Activated CD4-positive, alpha-beta memory T cell treated with anti-CD3 and anti-CD28 coated beads for 36 hours (primary cell): ENCODE data around the gene ZSCAN21. TPM values are rescaled to one million over a fixed set of nuclear protein-coding genes. Genes with fewer than 3 reads are reported as not detected.

Source experiments
- CTCF ChIA-PET: fragments of 350-600 bp; sonication (Branson Sonifier 250); formaldehyde crosslinking; loops from one replicate; lab custom pipeline; 2021; ENCODE audit warnings: antibody characterized with exemption, inconsistent platforms; lab: Charles Lee
- POLR2A ChIA-PET: fragments of 350-600 bp; sonication (Branson Sonifier 250); formaldehyde crosslinking; loops from one replicate; lab custom pipeline; 2021; ENCODE audit warnings: antibody characterized with exemption; lab: Charles Lee
- DNase-seq: peaks from one replicate; pipeline ENCODE4 v3.0.0-alpha.2; 2020
- H3K27ac Mint-ChIP-seq: one replicate; pipeline ENCODE4 v1.8.0; 2021; ENCODE audit warnings: mixed read lengths
- H3K27me3 Mint-ChIP-seq: one replicate; pipeline ENCODE4 v1.8.0; 2021; ENCODE audit warnings: mixed read lengths
- H3K36me3 Mint-ChIP-seq: one replicate; pipeline ENCODE4 v1.8.0; 2021; ENCODE audit warnings: mixed read lengths
- H3K4me1 Mint-ChIP-seq: one replicate; pipeline ENCODE4 v1.8.0; 2021; ENCODE audit warnings: low read depth, mixed read lengths
- H3K4me3 Mint-ChIP-seq: one replicate; pipeline ENCODE4 v1.8.0; 2021; ENCODE audit warnings: mild to moderate bottlenecking, mixed read lengths
- H3K9me3 Mint-ChIP-seq: one replicate; pipeline ENCODE4 v1.8.0; 2021; ENCODE audit warnings: mixed read lengths
- intact Hi-C: fragments of 100-400 bp; cut with micrococcal nuclease; formaldehyde crosslinking; loops from one replicate; pipeline ENCODE4 v1.15.1; 2023
- total RNA-seq, 2 experiments: library from RNA; stranded (reverse); gene quantifications; one replicate each; pipeline ENCODE4 v1.2.3, GENCODE V29; 2021

ZSCAN21 gene
- total RNA-seq, 2 experiments from 2014 or later = 6.2 TPM

DNA sequence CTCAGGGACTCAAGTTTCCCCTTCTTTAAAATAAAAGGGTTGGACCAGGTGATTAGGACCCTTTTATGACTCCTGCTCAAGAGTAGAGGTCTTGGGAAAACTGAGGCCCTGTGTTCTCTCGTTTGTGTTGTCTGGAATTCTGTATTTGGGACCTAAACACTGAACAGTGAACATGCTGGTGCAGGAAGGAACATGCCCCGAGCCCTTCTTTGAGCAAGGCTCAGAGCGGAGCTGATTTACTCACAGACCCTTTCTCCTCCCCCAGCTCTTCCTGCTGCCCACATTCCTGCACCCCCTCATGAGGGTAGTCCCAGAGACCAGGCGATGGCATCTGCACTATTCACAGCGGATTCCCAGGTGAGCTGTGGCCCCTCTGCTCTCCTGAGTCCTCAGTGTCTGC lies 20.0 kb upstream of the ZSCAN21 start:
- peaks cover 44% of the 10 kb centered on the region for H3K36me3 Mint-ChIP-seq
- H3K4me3 Mint-ChIP-seq = no peak overlapping the region
- intact Hi-C loops = loop anchor here (10.0 kb wide), 1 partner anchor 525 kb away; the partner anchor contains the start of genes ZKSCAN5 and ZNF394
- no peak for DNase-seq
- H3K27ac Mint-ChIP-seq = no peak overlapping the region
- ChIA-PET POLR2A (no interaction called here), CTCF (interaction anchor here (0.6 kb wide), 1 partner anchor 378 kb away, joined by 3 read pairs; no protein-coding TSS in a partner anchor)
- H3K27me3 Mint-ChIP-seq = no peaks in the 10 kb centered on the region
- no peaks in the 10 kb centered on the region for H3K9me3 Mint-ChIP-seq
- H3K4me1 Mint-ChIP-seq = peaks cover 11% of the 10 kb centered on the region

DNA sequence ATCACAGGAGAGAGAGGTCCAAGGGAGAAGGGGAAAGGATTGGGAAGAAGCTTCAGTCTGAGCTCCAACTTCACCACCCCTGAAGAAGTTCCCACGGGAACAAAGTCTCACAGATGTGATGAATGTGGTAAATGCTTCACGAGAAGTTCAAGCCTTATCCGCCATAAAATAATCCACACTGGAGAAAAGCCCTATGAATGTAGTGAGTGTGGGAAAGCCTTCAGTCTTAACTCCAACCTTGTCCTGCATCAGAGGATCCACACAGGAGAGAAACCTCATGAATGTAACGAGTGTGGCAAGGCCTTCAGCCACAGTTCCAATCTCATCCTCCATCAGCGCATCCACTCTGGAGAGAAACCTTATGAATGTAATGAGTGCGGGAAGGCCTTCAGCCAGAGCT lies 16.0 kb upstream of the ZSCAN21 start:
- Mint-ChIP-seq H3K4me3 (no peak overlapping the region), H3K36me3 (peaks cover 46% of the 10 kb centered on the region), H3K9me3 (no peaks in the 10 kb centered on the region), H3K4me1 (no peaks in the 10 kb centered on the region), H3K27ac (no peak overlapping the region), H3K27me3 (no peaks in the 10 kb centered on the region)
- CTCF ChIA-PET = no interaction called here
- DNase-seq = no peak
- intact Hi-C loops = no loop called here
- POLR2A ChIA-PET = no interaction called here

DNA sequence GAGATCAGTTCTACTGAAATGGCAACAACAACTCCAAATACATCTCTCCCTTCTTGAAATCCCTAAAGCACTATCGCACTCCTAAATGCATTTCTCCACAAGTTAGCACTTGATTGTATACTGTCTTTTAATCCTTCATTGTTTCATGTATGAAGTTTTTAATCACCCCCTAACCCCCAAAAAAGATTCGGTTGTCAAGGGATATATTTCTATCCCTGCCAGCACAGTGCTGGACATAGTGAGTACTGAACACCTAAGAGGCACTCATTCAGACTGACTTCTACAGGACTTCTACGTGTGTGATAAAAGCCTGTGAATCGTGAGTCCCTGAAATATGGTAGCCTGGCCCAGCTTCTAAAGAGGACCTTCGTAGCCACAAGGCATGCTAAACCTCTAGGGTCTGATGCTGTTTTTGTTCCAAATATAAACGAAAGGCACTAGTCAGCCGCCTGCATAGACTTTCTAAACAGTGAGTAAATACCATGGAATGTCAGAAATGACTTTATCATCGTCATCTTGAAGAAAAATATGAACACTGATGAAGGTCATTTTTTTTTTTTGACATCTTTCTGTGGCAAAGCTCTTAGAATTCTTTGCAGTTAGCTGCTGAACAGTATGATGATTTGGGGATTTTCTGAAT lies 14.6 kb upstream of the ZSCAN21 start:
- H3K4me3 Mint-ChIP-seq = no peak overlapping the region
- no peak for DNase-seq
- no peaks in the 10 kb centered on the region for H3K27me3 Mint-ChIP-seq
- CTCF ChIA-PET = interaction anchor here (1.0 to 1.6 kb wide), 2 partner anchors 30 to 122 kb away, joined by 3 to 5 read pairs; no protein-coding TSS in a partner anchor
- no peaks in the 10 kb centered on the region for H3K4me1 Mint-ChIP-seq
- no peak overlapping the region for H3K27ac Mint-ChIP-seq
- intact Hi-C loops = no loop called here
- H3K36me3 Mint-ChIP-seq = peaks cover 42% of the 10 kb centered on the region
- POLR2A ChIA-PET = interaction anchor here (1.0 kb wide), 1 partner anchor 116 kb away, joined by 3 read pairs; no protein-coding TSS in a partner anchor
- no peaks in the 10 kb centered on the region for H3K9me3 Mint-ChIP-seq

DNA sequence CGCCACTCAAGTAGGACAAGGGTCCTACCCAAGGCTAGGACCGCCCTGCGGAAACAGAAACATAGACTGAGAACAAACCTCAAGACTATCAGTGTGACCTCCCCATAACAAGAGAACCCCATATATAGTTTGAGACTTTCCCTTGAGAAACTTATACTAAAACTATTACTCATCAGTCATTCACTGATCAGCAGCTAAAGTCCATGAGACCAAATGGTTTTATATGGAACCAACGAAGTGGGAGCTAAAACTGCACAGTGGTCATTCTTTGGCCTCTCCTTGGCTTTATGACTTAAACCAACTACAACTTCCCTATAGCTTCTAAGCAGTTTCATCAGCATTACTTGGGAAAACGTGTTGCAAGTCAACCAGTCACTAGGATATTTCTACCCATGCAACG lies 13.7 kb upstream of the ZSCAN21 start:
- Mint-ChIP-seq H3K36me3 (peaks cover 39% of the 10 kb centered on the region), H3K9me3 (no peaks in the 10 kb centered on the region)
- POLR2A ChIA-PET = interaction anchor here (1.0 kb wide), 1 partner anchor 117 kb away, joined by 3 read pairs; no protein-coding TSS in a partner anchor

DNA sequence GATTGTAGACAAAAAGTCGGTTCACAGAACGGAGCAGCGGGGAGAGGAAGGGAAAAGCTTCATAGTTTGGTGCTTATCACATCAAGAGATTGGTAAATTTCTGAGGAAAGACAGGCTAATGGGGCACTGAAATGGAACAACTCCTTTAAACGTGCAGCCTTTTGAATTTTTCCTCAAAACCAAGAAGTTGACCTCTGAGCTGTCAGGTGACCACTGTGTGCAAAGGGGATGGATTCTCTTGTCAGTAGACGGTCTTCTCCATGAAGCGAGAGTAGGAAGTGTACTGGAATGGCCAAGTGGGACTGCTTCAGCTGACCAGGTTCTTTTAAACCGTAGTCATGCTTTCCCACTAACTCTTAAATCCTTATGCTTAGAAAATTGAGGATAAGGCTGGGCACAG lies 11.2 kb upstream of the ZSCAN21 start:
- Mint-ChIP-seq H3K4me3 (no peak overlapping the region), H3K4me1 (peaks cover 6% of the 10 kb centered on the region), H3K27ac (no peak overlapping the region), H3K9me3 (no peaks in the 10 kb centered on the region), H3K36me3 (peaks cover 28% of the 10 kb centered on the region), H3K27me3 (no peaks in the 10 kb centered on the region)
- intact Hi-C loops = no loop called here
- ChIA-PET CTCF (interaction anchor here (1.5 kb wide), 1 partner anchor 17 kb away, joined by 3 read pairs; no protein-coding TSS in a partner anchor), POLR2A (no interaction called here)
- no peak for DNase-seq

More for the DNA sequence above, 13.7 kb upstream of the ZSCAN21 start:
- DNase-seq = no peak
- peaks cover 3% of the 10 kb centered on the region for H3K4me1 Mint-ChIP-seq
- H3K4me3 Mint-ChIP-seq = no peak overlapping the region
- CTCF ChIA-PET = interaction anchor here (1.0 to 1.6 kb wide), 2 partner anchors 31 to 123 kb away, joined by 3 to 5 read pairs; no protein-coding TSS in a partner anchor
- no peak overlapping the region for H3K27ac Mint-ChIP-seq
- no peaks in the 10 kb centered on the region for H3K27me3 Mint-ChIP-seq
- intact Hi-C loops = no loop called here

DNA sequence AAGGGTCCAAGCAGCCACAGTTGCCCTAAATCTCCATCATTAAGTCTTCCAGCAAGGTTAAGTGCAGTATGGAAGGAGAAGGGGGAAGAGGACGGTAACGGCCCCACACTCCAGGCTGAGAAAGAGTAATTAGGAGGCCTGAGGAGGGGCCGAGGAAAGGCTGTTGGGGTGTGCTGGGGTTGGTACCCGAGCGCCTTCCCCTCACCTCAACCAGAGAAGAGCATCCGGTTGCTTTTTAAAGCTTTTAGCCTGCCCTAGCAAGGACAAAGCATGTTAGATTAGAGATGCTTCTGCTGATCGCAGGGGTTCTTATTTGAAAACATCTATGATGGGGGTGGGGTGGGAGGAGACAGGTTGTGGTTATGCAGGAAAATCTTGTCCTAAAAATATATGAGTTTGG lies 9.0 kb upstream of the ZSCAN21 start:
- intact Hi-C loops = no loop called here
- Mint-ChIP-seq H3K27me3 (no peaks in the 10 kb centered on the region), H3K36me3 (peaks cover 14% of the 10 kb centered on the region), H3K4me3 (no peak overlapping the region), H3K4me1 (peaks cover 8% of the 10 kb centered on the region), H3K27ac (no peak overlapping the region), H3K9me3 (no peaks in the 10 kb centered on the region)
- ChIA-PET CTCF (no interaction called here), POLR2A (no interaction called here)
- DNase-seq = no peak

DNA sequence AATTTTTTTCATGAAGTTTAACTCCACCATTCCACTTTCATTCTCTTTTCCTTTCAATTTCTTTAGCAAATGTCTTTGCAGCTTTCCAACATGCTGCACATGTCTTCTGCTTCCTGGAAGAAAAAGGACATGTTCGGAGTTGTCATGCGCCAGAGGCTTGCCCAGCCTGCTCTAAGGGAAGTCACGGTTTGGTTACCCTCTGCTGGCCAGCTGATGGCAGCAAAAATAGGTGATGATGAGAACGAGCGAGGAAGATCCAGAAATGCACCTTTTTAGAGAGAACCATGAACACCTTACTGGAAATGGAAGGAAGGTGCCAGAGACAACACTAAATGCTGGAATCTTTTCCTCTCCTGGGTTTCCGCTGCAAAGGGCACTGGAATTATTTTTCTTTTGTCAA lies 4.9 kb upstream of the ZSCAN21 start:
- peaks cover 3% of the 10 kb centered on the region for H3K36me3 Mint-ChIP-seq
- H3K9me3 Mint-ChIP-seq = no peaks in the 10 kb centered on the region
- peaks cover 10% of the 10 kb centered on the region for H3K4me1 Mint-ChIP-seq
- peak; percentile 23 for DNase-seq
- H3K4me3 Mint-ChIP-seq = no peak overlapping the region
- no peak overlapping the region for H3K27ac Mint-ChIP-seq
- no peaks in the 10 kb centered on the region for H3K27me3 Mint-ChIP-seq
- ChIA-PET POLR2A (interaction anchor here (0.6 kb wide), 1 partner anchor 103 kb away, joined by 3 read pairs; no protein-coding TSS in a partner anchor), CTCF (no interaction called here)
- intact Hi-C loops = no loop called here

DNA sequence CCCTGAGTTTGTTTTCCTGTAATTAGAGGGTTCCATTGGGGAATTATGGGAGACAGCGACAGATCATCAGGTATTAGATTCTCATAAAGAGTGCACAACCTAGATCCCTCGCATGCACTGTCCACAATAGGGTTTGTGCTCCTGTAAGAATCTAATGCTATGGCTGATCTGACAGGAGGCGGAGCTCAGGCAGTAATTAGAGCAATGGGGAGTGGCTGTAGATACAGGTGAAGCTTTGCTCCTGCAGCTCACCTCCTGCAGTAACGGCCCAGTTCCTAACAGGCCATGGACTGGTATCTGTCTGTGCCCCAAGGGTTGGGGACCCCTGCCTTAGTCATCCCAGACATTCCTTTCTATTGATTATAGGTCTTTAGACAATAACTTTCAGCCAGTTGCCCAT lies 894 bp upstream of the ZSCAN21 start:
- Mint-ChIP-seq H3K27ac (peak overlapping the region; percentile 50), H3K4me3 (peak overlapping the region; percentile 84), H3K9me3 (no peaks in the 10 kb centered on the region), H3K4me1 (peaks cover 15% of the 10 kb centered on the region), H3K27me3 (no peaks in the 10 kb centered on the region), H3K36me3 (peaks cover 2% of the 10 kb centered on the region)
- POLR2A ChIA-PET = interaction anchor here (1.1 to 1.8 kb wide), 2 partner anchors 27 to 129 kb away, joined by 3 to 7 read pairs; partner anchors contain the start of gene TRIM4
- CTCF ChIA-PET = interaction anchor here (1.5 kb wide), 1 partner anchor 34 kb away, joined by 3 read pairs; no protein-coding TSS in a partner anchor
- no peak for DNase-seq
- intact Hi-C loops = loop anchor here (1.0 to 2.0 kb wide), 2 partner anchors 33 to 58 kb away; partner anchors contain the start of gene ZNF3

DNA sequence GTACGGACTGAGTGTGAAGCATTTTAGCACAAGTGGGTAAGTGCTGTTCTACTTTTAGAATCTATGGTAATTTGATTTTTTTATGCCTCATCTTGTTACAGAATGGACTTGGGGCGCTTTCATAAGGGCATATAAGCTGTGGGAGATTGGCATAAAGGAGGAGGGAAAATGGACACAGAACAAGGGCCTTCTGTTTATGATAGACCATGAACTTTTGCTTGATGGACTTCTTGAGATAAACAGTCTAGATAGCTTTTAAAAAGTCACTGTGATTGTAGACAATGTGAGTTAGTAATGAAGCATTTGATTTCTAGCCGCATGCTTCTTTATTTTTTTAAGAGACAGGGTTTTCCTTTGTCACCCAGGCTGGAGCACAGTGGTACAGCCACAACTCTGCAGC lies 2.0 kb downstream of the ZSCAN21 start:
- ChIA-PET POLR2A (interaction anchor here (0.5 to 1.0 kb wide), 2 partner anchors 37 to 77 kb away, joined by 3 to 4 read pairs; partner anchors contain the start of gene ZKSCAN1), CTCF (interaction anchor here (1.0 to 2.7 kb wide), 5 partner anchors 55 to 138 kb away, joined by 3 to 12 read pairs (median 11); no protein-coding TSS in a partner anchor)
- Mint-ChIP-seq H3K27me3 (no peaks in the 10 kb centered on the region), H3K9me3 (no peaks in the 10 kb centered on the region), H3K4me1 (peaks cover 12% of the 10 kb centered on the region), H3K27ac (no peak overlapping the region), H3K36me3 (peaks cover 2% of the 10 kb centered on the region), H3K4me3 (peak overlapping the region; percentile 42)
- intact Hi-C loops = no loop called here
- no peak for DNase-seq

DNA sequence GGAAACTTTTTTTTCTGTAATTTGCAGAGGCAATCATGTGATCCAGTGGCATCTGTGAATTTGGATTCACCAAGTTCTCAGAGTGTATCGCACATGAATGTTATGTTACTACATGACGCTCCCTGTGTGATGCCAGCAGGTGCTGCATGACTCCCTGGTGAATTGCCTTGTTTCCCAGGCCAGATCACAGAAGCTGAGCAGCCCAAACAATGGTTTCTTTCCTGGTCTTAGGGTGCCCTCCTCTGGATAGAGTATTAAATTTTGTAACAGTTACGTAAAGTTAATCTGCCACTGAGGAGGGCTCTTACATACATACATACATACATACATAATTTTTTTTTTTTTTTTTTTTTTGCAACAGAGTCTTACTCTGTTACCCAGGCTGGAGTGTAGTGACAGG lies 3.6 kb downstream of the ZSCAN21 start:
- DNase-seq = peak; percentile 38
- Mint-ChIP-seq H3K36me3 (peaks cover 2% of the 10 kb centered on the region), H3K9me3 (no peaks in the 10 kb centered on the region), H3K27ac (no peak overlapping the region), H3K27me3 (no peaks in the 10 kb centered on the region), H3K4me1 (peaks cover 12% of the 10 kb centered on the region), H3K4me3 (no peak overlapping the region)
- POLR2A ChIA-PET = no interaction called here
- CTCF ChIA-PET = interaction anchor here (0.6 to 2.7 kb wide), 12 partner anchors 10 to 140 kb away, joined by 3 to 12 read pairs (median 4); partner anchors contain the start of gene TRIM4
- intact Hi-C loops = loop anchor here (1.0 kb wide), 1 partner anchor 59 kb away; no protein-coding TSS in a partner anchor

DNA sequence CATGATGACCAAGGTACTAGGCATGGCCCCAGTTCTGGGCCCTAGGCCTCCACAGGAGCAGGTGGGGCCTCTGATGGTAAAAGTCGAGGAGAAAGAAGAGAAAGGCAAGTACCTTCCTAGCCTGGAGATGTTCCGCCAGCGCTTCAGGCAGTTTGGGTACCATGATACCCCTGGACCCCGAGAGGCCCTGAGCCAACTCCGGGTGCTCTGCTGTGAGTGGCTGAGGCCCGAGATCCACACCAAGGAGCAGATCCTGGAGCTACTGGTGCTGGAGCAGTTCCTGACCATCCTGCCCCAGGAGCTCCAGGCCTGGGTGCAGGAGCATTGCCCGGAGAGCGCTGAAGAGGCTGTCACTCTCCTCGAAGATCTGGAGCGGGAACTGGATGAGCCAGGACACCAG lies 7.4 kb downstream of the ZSCAN21 start:
- Mint-ChIP-seq H3K36me3 (peaks cover 2% of the 10 kb centered on the region), H3K9me3 (no peaks in the 10 kb centered on the region), H3K27me3 (no peaks in the 10 kb centered on the region), H3K4me1 (no peaks in the 10 kb centered on the region), H3K4me3 (no peak overlapping the region), H3K27ac (no peak overlapping the region)
- DNase-seq = no peak
- intact Hi-C loops = no loop called here
- ChIA-PET CTCF (no interaction called here), POLR2A (no interaction called here)

DNA sequence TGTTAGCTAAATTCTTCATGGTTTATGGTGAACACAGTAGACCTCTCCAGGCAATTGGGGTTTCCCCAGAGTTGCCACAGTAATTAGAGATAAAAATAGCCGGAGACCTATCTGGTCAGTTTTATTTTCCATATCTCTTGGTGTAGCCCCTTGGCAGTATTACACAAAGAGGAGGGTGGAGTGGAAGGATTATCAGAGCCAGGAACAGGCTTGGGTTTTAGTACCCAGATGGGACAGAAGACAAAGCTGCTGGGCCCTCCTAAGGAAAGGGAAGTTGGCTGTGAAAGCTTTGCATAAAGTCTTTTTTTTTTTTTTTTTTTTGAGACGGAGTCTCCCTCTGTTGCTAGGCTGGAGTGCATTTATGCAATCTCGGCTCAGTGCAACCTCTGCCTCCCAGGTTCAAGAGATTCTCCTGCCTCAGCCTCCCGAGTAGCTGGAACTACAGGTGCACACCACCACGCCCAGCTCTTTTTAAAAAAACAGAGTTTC lies 9.7 kb downstream of the ZSCAN21 start:
- intact Hi-C loops = no loop called here
- peaks cover 11% of the 10 kb centered on the region for H3K36me3 Mint-ChIP-seq
- no peak overlapping the region for H3K27ac Mint-ChIP-seq
- no peaks in the 10 kb centered on the region for H3K9me3 Mint-ChIP-seq
- H3K4me3 Mint-ChIP-seq = no peak overlapping the region
- no peak for DNase-seq
- no peaks in the 10 kb centered on the region for H3K27me3 Mint-ChIP-seq
- no peaks in the 10 kb centered on the region for H3K4me1 Mint-ChIP-seq
- POLR2A ChIA-PET = no interaction called here
- CTCF ChIA-PET = interaction anchor here (0.5 to 1.3 kb wide), 2 partner anchors 70 to 146 kb away, joined by 3 to 4 read pairs; no protein-coding TSS in a partner anchor
